Measurements from ENCODE around the gene NUP58. TPM values are rescaled to one million over a fixed set of nuclear protein-coding genes. Genes with fewer than 3 reads are reported as not detected.

The NUP58 gene
- total RNA-seq, 4 donors from 2014 or later = 22.4 to 51.9 (median 36.3) TPM

DNA sequence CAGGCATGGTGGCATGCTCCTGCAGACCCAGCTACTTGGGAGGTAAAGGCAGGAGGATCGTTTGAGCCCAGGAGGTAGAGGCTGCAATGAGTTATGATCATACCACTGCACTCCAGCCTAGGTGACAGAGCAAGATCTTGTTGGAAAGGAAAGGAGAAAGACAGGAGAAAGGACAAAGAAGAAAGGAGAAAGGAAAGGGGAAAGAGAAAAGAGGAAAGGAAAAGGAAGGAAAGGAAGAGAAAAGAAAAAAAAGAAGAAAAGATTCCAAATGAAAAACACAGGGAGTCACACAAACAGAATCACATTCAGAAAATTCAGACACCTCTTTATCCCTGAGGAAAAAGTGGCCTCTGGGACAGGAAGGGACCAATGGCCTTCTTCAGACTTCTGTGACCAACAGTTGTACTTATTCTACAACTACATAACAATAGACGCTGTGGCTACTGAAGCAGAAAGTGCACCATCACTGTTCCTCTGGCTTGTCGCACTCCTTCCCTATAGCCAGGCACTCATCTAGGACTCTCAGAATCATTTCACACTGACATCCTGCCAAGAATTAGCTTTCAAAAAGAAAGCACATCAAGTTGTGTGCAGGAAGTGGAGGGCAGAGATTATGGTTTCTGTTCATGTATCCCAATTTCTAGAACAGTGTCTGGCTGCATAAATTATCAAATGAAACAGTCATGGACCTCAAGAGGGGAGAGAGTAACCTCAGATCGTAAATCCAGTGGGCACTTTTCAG is 20.1 kb upstream of the NUP58 start:
- intact Hi-C loops (cut with DNase I) = no loop called here
- no peak overlapping the region for H3K4me3 ChIP-seq
- no peak overlapping the region for H3K27ac ChIP-seq
- H3K4me1 ChIP-seq = peaks cover 0 to 27% (median 14%) of the 10 kb centered on the region in 3 donors
- TF ChIP-seq POLR2A (IDR thresholded peaks at IDR 0.05) = no peak
- TF ChIP-seq, protein P1, sequence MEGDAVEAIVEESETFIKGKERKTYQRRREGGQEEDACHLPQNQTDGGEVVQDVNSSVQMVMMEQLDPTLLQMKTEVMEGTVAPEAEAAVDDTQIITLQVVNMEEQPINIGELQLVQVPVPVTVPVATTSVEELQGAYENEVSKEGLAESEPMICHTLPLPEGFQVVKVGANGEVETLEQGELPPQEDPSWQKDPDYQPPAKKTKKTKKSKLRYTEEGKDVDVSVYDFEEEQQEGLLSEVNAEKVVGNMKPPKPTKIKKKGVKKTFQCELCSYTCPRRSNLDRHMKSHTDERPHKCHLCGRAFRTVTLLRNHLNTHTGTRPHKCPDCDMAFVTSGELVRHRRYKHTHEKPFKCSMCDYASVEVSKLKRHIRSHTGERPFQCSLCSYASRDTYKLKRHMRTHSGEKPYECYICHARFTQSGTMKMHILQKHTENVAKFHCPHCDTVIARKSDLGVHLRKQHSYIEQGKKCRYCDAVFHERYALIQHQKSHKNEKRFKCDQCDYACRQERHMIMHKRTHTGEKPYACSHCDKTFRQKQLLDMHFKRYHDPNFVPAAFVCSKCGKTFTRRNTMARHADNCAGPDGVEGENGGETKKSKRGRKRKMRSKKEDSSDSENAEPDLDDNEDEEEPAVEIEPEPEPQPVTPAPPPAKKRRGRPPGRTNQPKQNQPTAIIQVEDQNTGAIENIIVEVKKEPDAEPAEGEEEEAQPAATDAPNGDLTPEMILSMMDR (IDR thresholded peaks at IDR 0.05) = no peak
- no peaks in the 10 kb centered on the region for H3K27me3 ChIP-seq
- no peaks in the 10 kb centered on the region for H3K36me3 ChIP-seq
- WGBS, 2 donors = 54 to 63% methylated on average over 4 of the region's 4 CpGs
- DNase-seq = no peak
- no peaks in the 10 kb centered on the region for H3K9me3 ChIP-seq

DNA sequence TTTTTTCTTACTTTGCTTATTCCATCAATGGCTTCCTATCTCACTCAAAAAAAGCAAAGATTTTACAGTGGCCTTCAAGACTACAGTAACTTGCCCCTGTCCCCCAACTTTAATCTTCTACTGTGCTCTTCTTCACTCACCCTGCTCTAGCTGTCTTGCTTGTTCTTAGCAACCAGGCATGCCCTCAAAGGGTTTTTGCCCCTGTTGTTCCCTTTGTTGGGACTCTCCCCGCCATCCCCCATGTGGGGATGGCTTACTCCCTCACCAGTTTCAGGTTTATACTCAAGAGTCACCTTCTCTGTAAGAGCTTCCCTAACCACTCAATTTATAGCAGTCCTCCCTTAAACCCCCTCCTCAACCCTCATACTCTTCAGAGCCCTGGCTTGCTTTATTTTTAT is 19.5 kb upstream of the NUP58 start:
- intact Hi-C loops (cut with DNase I) = no loop called here
- TF ChIP-seq, protein P1 (IDR thresholded peaks at IDR 0.05) = no peak
- TF ChIP-seq POLR2A (IDR thresholded peaks at IDR 0.05) = no peak
- Histone ChIP-seq H3K36me3 (no peaks in the 10 kb centered on the region), H3K4me3 (no peak overlapping the region), H3K27ac (no peak overlapping the region), H3K4me1 (peaks cover 0 to 29% (median 14%) of the 10 kb centered on the region in 3 donors), H3K27me3 (no peaks in the 10 kb centered on the region), H3K9me3 (no peaks in the 10 kb centered on the region)
- WGBS, 2 donors = 86 to 94% methylated on average over 1 of the region's 1 CpG
- no peak for DNase-seq

DNA sequence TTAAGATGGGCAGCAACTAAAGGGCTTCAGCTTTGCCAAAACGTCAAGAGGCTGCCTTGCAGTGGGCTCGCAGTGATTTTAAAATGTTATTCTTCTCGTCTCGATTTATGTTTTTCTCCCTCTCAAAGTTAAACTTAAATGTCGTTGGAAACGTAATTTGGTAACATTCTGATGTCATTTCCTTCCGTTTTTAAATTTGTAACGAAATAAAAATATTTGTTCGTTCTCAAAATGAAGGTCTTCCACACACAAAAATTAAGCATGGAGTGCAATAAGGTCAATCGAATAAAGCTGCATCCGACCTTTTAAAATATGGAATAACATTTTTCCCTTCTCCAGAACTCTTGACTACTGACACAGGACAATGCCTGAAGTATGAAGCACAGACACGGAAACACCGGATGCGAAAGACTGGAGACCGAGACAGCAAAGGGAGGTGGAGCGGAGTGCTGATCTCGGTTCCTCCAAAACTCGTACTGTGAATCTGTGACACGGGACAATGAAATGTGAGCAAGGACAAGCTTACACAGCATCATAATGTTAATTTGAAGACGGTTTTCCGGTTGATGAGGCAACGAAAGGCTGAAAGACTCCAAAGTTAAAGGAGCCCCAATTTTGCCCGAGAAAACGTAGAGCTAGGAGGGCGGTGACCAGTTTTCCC is 15.0 kb upstream of the NUP58 start:
- WGBS, 2 donors = 7 to 10% methylated on average over 25 of the region's 25 CpGs

DNA sequence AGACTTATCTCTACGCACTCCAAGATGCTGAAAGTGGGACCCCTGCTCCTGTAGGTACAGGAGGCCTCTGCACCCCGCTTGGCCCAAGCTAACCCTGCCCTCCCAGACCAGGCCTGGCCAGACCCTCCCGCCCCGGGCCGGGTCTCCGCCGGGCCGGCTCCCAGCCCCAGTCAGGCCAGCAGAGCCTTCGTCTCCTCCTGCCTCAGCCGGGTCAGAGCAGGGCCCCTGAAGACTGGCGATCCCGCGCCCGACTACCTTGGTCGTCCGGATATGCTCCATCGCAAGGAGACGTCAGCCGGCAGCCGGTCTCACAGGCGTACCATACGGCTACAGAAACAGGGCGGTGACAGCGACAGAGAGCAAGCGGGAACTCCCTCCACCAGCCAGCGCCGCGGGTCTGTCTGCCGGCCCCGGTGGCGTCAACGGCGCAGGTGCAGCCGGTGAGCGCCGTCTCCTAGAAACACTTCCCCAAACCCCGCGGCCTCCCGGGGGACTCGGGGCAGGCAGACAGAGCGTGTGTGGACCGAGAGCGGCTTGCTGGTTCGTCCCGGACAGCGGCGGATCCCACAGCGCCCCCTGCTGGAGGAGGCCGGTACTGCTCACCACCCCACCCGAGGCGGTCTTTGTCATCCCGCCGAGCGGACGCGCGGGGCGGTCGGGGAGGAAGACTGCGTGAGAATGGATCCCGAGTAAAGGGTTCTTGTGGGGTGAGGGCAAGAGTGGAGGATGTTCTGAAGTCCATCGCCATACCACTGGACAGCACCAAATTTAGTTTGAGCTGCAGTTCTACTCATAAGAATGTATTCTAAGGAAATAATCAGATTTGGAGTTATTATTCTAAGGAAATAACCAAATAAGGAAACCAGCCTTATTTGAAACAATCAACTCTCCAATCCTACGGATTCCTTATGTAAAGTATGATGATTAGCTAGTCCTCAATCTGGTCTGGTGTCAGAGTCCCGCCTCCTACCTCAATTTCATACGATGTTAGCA is 14.2 kb upstream of the NUP58 start, which contains the start of gene MTMR6:
Gene MTMR6 (minus strand): TSS at position 520 of the 993 bp plus-strand sequence. CDS start 241 bp downstream, at position 279.
- H3K4me1 ChIP-seq = peaks cover 0 to 36% (median 14%) of the 10 kb centered on the region in 3 donors
- WGBS, 2 donors = 2 to 5% methylated on average over 7 to 12 of the region's 65 CpGs
- peaks cover 0 to 16% (median 0%) of the 10 kb centered on the region in 4 donors for H3K27me3 ChIP-seq
- peak within 1 kb of the TSS; percentile 80 to 87 (median 86) for H3K4me3 ChIP-seq
- TF ChIP-seq, protein P1 (IDR thresholded peaks at IDR 0.05) = peak; percentile 99 to 100 (median 100)
- peak in 2 of 4 donors; percentile 71 to 76 for TF ChIP-seq POLR2A (IDR thresholded peaks at IDR 0.05)
- no peaks in the 10 kb centered on the region for H3K36me3 ChIP-seq
- H3K9me3 ChIP-seq = no peaks in the 10 kb centered on the region
- peak; percentile 73 for DNase-seq
- intact Hi-C loops (cut with DNase I) = no loop called here
- H3K27ac ChIP-seq = peak within 1 kb of the TSS; percentile 90 to 93 (median 92)

More for the DNA sequence above, 15.0 kb upstream of the NUP58 start:
- no peak for DNase-seq
- H3K27ac ChIP-seq = peak overlapping the region; percentile 90 to 93 (median 92)
- H3K36me3 ChIP-seq = no peaks in the 10 kb centered on the region
- H3K4me1 ChIP-seq = peaks cover 0 to 36% (median 14%) of the 10 kb centered on the region in 3 donors
- no peaks in the 10 kb centered on the region for H3K9me3 ChIP-seq
- H3K27me3 ChIP-seq = peaks cover 0 to 16% (median 0%) of the 10 kb centered on the region in 4 donors
- H3K4me3 ChIP-seq = peak overlapping the region; percentile 80 to 87 (median 86)
- intact Hi-C loops (cut with DNase I) = no loop called here
- TF ChIP-seq POLR2A (IDR thresholded peaks at IDR 0.05) = no peak
- TF ChIP-seq, protein P1 (IDR thresholded peaks at IDR 0.05) = no peak

Data from esophagus squamous epithelium (tissue), 5 donors.